K562 (cell line): ENCODE measurements around the gene TPCN1. TPM values are rescaled to one million over a fixed set of nuclear protein-coding genes. Genes with fewer than 3 reads are reported as not detected.

Experiments
- ATAC-seq: fragments of 200-7000 bp; cut with Tn5 transposase; 3 replicates; pipeline ENCODE4 v1.9.1; 2020; ENCODE audit warnings: moderate library complexity
- BruUV-seq: library from RNA; stranded (reverse); fragments of 400-500 nt; replicated peaks from 2 replicates; lab custom pipeline; 2021; lab: Mats Ljungman, UMichigan
- CTCF ChIA-PET: fragments of 300-600 bp; formaldehyde crosslinking; extraction: SDS; loops from one replicate; lab custom pipeline; 2021; ENCODE audit warnings: low intra/inter-chr PET ratio; lab: Yijun Ruan, JAX
- POLR2A ChIA-PET: fragments of 300-600, 350-650 bp; sonication (Branson Sonifier 250); formaldehyde crosslinking; extraction: SDS; loops from one replicate; lab custom pipeline; 2021; ENCODE audit warnings: antibody characterized with exemption, inconsistent platforms; lab: Yijun Ruan, JAX
- DNase-seq, 4 experiments: peaks; one replicate each; pipeline versions ENCODE4 v3.0.0 to v3.0.0-alpha.2; 2011 to 2018; ENCODE audit warnings: low spot score in 3 of 4, mixed read lengths in 3 of 4; ENCODE audit errors: extremely low read depth in 1 of 4
- FAIRE-seq: peaks from 2 replicates; lab custom pipeline; 2011; peaks lifted over from hg19 to GRCh38; lab: Jason Lieb, UNC
- H2AFZ ChIP-seq: 2 replicates; pipeline ENCODE4 v1.6.0; 2011; ENCODE audit warnings: low read depth, low read length, control low read depth, inconsistent platforms
- H3K27ac ChIP-seq: fragments of 200-600 bp; 3 replicates; pipeline ENCODE4 v1.8.0; 2011; ENCODE audit warnings: low read depth, mild to moderate bottlenecking, control low read depth, inconsistent platforms, low read length, moderate library complexity, mixed read lengths; ENCODE audit errors: extremely low read depth
- H3K27me3 ChIP-seq, 2 experiments: fragments of 300-600 bp in 1 of 2; 2 replicates in 1 of 2; 3 replicates in 1 of 2; pipeline versions ENCODE4 v1.6.0 to v1.8.0; 2011; ENCODE audit warnings: inconsistent platforms in 2 of 2, low read length in 2 of 2, mild to moderate bottlenecking in 1 of 2, mixed read lengths in 1 of 2, moderate library complexity in 1 of 2; ENCODE audit not compliant: control insufficient read depth in 2 of 2, insufficient read depth in 2 of 2
- H3K36me3 ChIP-seq: fragments of 300-600 bp; 3 replicates; pipeline ENCODE4 v1.8.0; 2011; ENCODE audit warnings: mild to moderate bottlenecking, low read length, inconsistent platforms; ENCODE audit not compliant: control insufficient read depth, insufficient read depth
- H3K4me1 ChIP-seq, 2 experiments: fragments of 200-600 bp in 1 of 2; replicated peaks in 1 of 2; 2 replicates in 1 of 2; 3 replicates in 1 of 2; pipeline versions ENCODE4 v1.5.1 to v1.8.0; 2011; ENCODE audit warnings: inconsistent platforms in 2 of 2, low read length in 2 of 2, mild to moderate bottlenecking in 1 of 2, mixed read lengths in 1 of 2, moderate library complexity in 1 of 2; ENCODE audit not compliant: control insufficient read depth in 2 of 2, insufficient read depth in 2 of 2
- H3K4me2 ChIP-seq: 2 replicates; pipeline ENCODE4 v1.6.1; 2011; ENCODE audit warnings: low read length, control low read depth, inconsistent platforms, mixed read lengths; ENCODE audit not compliant: insufficient read depth
- H3K4me3 ChIP-seq: fragments of 200-600 bp; sonication (generic), shearing (Covaris generic); 2 replicates; pipeline ENCODE4 v1.5.1; 2016; ENCODE audit warnings: control low read depth, inconsistent platforms
- H3K79me2 ChIP-seq: fragments of 200-600 bp; 3 replicates; pipeline ENCODE4 v1.8.0; 2011; ENCODE audit warnings: low read length, inconsistent platforms; ENCODE audit not compliant: control insufficient read depth, insufficient read depth
- H3K9ac ChIP-seq, 2 experiments: 2 replicates each; pipeline versions ENCODE4 v1.6.0 to v1.6.1; 2011; ENCODE audit warnings: low read depth in 2 of 2, low read length in 2 of 2, control low read depth in 1 of 2, inconsistent platforms in 1 of 2, mild to moderate bottlenecking in 1 of 2, mixed read lengths in 1 of 2; ENCODE audit not compliant: insufficient read depth in 1 of 2
- H3K9me1 ChIP-seq: one replicate; pipeline ENCODE4 v1.6.0; 2011; ENCODE audit warnings: inconsistent platforms, mild to moderate bottlenecking, low read length, moderate library complexity; ENCODE audit not compliant: control insufficient read depth, insufficient read depth
- H3K9me3 ChIP-seq: replicated peaks from 2 replicates; pipeline ENCODE4 v1.5.1; 2011; ENCODE audit warnings: low read depth, low read length, inconsistent platforms; ENCODE audit not compliant: control insufficient read depth, insufficient read depth
- H4K20me1 ChIP-seq: replicated peaks from 2 replicates; pipeline ENCODE4 v1.6.1; 2011; ENCODE audit warnings: low read length, inconsistent platforms, mixed read lengths; ENCODE audit not compliant: control insufficient read depth, insufficient read depth
- BMI1 ChIP-seq: fragments of 150-350 bp; IDR thresholded peaks from 2 replicates; pipeline ENCODE4 v1.6.1; 2014; ENCODE audit warnings: low read length
- GTF2B ChIP-seq: IDR thresholded peaks from 2 replicates; pipeline ENCODE4 v1.6.1; 2011; ENCODE audit not compliant: insufficient read length; ENCODE audit errors: extremely low read depth
- HDAC2 ChIP-seq: fragments of 450-650 bp; IDR thresholded peaks from 2 replicates; pipeline ENCODE4 v1.6.1; 2016; ENCODE audit warnings: mild to moderate bottlenecking
- NELFE ChIP-seq: IDR thresholded peaks from 2 replicates; pipeline ENCODE4 v1.6.1; 2011; ENCODE audit warnings: mild to moderate bottlenecking; ENCODE audit not compliant: insufficient read depth, insufficient read length
- REST ChIP-seq, 2 experiments: fragments of 450-650 bp; formaldehyde crosslinking in 1 of 2; IDR thresholded peaks; 2 replicates each; pipeline versions ENCODE4 v1.4.0 to v1.6.1; 2014 to 2020; ENCODE audit warnings: mild to moderate bottlenecking in 2 of 2, borderline replicate concordance in 1 of 2, low read depth in 1 of 2
- TAL1 ChIP-seq: fragments of 450-650 bp; IDR thresholded peaks from 2 replicates; pipeline ENCODE4 v1.6.1; 2016; ENCODE audit warnings: mild to moderate bottlenecking
- USF1 ChIP-seq: sonication (generic); formaldehyde crosslinking; IDR thresholded peaks from 2 replicates; pipeline ENCODE4 v1.9.0; 2022; ENCODE audit warnings: mild to moderate bottlenecking, missing genetic modification reagents
- ZNF449 ChIP-seq: fragments of 250-450 bp; sonication (Bioruptor Pico); IDR thresholded peaks from 2 replicates; pipeline ENCODE4 v1.8.0; 2022; ENCODE audit warnings: moderate library complexity, mild to moderate bottlenecking, inconsistent platforms
- WGBS: fragments of 100-300 bp; shearing (Covaris generic); methylation state at CpG from one replicate; pipeline ENCODE4 v1.1.6; 2016; ENCODE audit warnings: low coverage, mixed read lengths; ENCODE audit not compliant: insufficient coverage; ENCODE audit errors: missing lambda C conversion rate; 5-methylcytosine and 5-hydroxymethylcytosine counted together
- in situ Hi-C: fragments of 300-500 bp; cut with MboI; formaldehyde crosslinking; loops from 4 replicates; pipeline ENCODE4 v1.15.0; 2018; ENCODE audit warnings: inconsistent platforms, mixed read lengths
- intact Hi-C: fragments of 100-400 bp; cut with micrococcal nuclease; formaldehyde crosslinking; loops from 2 replicates; pipeline ENCODE4 v1.14.2; 2022
- polyA plus RNA-seq, 8 experiments: library from polyadenylated mRNA; depleted of rRNA in 4 of 8; stranded (reverse) in 5 of 8; unstranded in 3 of 8; fragments of >200 nt; fragmentation: Nextera tagmentation in 2 of 8; fragmentation: Illumina TruSeq in 1 of 8; extraction: Ambion mirVana in 2 of 8; extraction: Trizol in 1 of 8; gene quantifications; 2 replicates each; pipeline versions ENCODE4 v1.2.1 to v1.2.3, GENCODE V29; 2011 to 2014; ENCODE audit warnings: inconsistent platforms in 1 of 8, missing spikeins in 1 of 8
- total RNA-seq, 7 experiments: library from RNA; depleted of rRNA in 6 of 7; stranded (reverse); fragments of >200 nt in 6 of 7; fragmentation: Illumina TruSeq in 2 of 7; extraction: Trizol in 2 of 7; gene quantifications; 2 replicates each; pipeline versions ENCODE4 v1.2.1 to v1.2.3, GENCODE V29; 2011 to 2021; ENCODE audit warnings: low replicate concordance in 1 of 7

TPCN1 gene
- total and polyA plus RNA-seq, 9 of the 15 experiments (the other 6 are each of a cell fraction or from before 2014, with no cell fraction given): 0.80 to 23.8 (median 7.4) TPM

- intact Hi-C loops: no loop called here
- Histone ChIP-seq H3K9ac (no peak overlapping the region), H3K36me3 (no peaks in the 10 kb centered on the region), H3K4me3 (no peak overlapping the region), H3K4me2 (no peak overlapping the region), H4K20me1 (no peaks in the 10 kb centered on the region), H3K9me3 (no peaks in the 10 kb centered on the region), H3K27ac (no peak overlapping the region), H3K79me2 (no peaks in the 10 kb centered on the region), H3K4me1 (peaks cover 7 to 8% of the 10 kb centered on the region in 2 experiments; a peak in 4 of 5 replicates), H3K27me3 (no peaks in the 10 kb centered on the region), H3K9me1 (no peaks in the 10 kb centered on the region), H2AFZ (no peak overlapping the region)
- CTCF ChIA-PET: no interaction called here
- POLR2A ChIA-PET: no interaction called here
- FAIRE-seq (no peak), DNase-seq (no peak), ATAC-seq (no peak)
- TF ChIP-seq TAL1 (no peak), ZNF449 (no peak), NELFE (no peak), REST (IDR thresholded peaks at IDR 0.05; ENCODE audit: borderline replicate concordance) (no peak), REST (CRISPR knock-in tag; IDR thresholded peaks at IDR 0.05; ENCODE audit: low read depth) (no peak), BMI1 (no peak), GTF2B (no peak), USF1 (CRISPR knock-in tag) (no peak), HDAC2 (no peak)
- in situ Hi-C loops: no loop called here
- no TSS peak for BruUV-seq
- 74% methylated on average over 3 of the region's 3 CpGs for WGBS
Measured at GRCh38 chr12:113340061-113340460, 118.8 kb downstream of the TPCN1 start.
